GM19043 (cell line): ENCODE data around the gene SAG.

Experiments
- ATAC-seq: cut with Tn5 transposase; IDR thresholded peaks from one replicate; pipeline ENCODE4 v1.9.1; 2021; ENCODE audit warnings: low read depth; ENCODE audit not compliant: unreplicated experiment

SAG gene

DNA sequence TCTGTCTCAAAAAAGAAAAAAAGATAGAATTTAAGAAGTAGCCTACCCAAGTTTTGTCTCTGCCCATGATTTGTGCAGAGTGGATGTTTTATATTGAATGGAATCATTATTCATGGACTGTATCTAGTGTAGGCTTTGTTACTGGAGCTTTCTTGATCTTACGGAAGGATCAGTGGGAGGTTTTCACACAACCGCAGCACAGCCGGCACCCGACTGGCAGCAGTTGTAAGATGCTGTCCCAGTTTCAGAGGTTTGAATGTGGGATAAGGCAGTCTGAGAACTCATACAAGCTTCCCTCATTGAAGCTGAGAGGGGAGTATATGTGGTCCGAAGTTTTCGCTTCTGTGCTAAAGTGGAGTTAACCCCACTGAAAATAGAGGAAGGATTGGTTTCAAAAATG is 19.7 kb upstream of the SAG start:
- ATAC-seq: no peak

DNA sequence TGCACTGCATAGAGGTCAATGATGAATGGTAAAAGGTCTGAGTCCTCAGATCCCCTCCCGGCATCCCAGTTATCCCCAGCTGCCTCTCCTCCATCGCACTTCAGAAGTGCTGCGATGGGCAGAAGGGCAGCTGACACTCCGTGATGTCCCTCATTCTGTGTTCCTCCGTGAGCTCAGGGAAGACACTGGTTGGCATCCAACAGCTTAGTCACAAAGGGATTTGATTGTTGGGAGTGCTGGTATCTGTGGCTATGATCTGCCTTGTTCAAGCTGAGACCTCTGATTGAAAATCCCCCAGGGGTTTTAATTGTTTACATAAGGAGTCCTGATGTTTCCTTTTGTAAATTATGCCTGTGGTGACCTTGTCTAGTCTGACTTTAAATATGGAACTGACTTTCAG is 19.0 kb upstream of the SAG start:
- no peak for ATAC-seq

DNA sequence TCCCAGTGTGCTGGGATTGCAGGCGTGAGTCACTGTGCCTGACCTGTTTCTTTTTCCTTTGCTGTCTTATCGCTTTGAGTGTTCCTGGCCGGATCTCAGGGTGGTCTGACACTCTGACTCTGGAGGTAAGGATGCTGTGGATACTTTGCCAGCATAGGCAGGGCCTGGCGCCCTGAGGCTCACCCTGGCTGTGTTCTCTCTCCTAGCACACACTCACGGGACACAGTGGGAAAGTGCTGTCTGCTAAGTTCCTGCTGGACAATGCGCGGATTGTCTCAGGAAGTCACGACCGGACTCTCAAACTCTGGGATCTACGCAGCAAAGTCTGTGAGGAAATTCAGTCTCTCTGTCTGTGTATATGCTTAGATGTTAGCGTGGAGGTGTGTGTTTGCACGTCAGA is 18.0 kb upstream of the SAG start:
- no peak for ATAC-seq

DNA sequence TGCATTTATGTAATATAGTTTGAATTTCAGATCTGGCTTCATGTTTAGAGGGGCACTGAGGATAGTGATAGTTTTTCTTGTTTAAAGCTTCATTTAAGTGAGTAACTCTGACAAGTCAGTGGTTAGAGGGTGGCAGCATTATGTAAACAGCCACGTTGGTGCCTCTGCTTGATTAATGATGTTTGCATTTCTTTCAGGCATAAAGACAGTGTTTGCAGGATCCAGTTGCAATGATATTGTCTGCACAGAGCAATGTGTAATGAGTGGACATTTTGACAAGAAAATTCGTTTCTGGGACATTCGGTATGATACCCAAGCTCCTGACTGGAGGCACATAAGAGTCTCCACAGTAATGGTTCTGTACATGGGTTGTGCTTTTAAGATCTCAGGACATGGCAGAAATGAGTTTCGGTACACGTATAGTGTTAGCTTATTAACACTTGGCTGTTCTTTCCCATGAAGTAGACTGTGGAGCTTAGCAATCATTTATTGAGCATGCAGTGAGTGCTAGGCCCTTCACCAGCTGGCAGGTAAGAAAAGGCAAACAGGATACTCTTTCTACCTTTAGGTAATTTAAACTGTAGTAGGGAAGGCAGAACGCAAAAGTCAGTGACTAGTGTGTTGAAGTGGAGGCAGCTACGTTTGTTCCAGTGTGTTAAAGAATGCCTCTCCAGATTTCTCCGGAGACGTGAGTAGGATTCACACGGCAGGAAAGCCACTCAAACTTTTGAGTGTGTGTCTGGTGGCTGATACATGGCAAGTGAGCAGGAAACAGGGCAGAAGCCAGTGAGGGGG is 17.4 kb upstream of the SAG start:
- no peak for ATAC-seq

DNA sequence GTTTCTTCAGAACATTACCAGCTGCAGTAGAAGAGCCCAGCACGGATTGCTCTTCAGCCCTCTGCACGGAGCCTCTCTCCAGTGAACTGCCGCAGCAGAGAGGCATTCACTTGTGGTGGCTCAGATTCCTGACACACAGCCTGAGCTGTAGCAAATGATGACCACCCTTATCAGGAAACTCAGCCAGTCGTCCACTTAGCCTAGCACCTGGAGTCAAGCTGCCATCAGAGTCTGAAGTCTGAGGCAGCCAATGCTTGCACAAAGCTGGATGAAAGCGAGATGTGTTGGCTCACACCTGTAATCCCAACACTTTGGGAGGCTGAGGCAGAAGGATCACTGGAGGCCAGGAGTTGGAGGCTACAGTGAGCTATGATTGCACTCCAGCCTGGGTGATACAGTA is 11.7 kb upstream of the SAG start:
- no peak for ATAC-seq

DNA sequence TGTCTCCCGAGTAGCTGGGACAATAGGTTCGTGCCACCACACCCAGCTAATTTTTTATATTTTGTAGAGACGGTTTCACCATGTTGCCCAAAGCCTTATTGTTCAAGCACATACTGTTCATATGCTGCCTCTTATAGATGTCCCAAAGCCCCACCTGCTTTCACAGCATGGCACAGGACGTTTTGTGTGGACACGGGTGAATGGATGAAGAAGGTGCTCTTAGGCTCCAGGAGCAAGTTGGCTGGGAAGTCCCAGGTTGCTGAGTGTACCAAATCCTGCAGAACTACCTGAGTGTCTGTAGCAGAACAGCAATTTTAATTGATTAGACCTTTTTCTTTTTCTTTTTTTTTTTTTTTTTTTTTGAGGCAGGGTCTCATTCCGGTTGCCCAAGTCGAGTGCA is 10.5 kb upstream of the SAG start:
- ATAC-seq: no peak

DNA sequence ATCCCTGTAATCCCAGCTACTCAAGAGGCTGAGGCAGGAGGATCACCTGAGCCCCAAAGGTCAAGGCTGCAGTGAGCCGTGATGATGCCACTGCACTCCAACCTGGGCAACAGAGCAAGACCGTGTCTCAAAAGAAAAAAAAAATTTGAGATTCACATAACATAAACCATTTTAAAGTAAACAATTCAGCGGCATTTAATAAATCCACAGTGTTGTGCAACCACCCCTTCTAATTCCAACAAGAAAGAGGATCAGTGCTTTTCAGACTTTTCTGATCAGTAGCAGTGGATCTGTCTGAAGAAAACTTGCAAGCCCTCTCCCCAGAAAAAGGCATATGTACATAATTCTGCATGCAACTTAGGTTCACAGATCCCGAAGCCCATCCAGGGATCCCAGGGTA is 7.2 kb upstream of the SAG start:
- no peak for ATAC-seq

DNA sequence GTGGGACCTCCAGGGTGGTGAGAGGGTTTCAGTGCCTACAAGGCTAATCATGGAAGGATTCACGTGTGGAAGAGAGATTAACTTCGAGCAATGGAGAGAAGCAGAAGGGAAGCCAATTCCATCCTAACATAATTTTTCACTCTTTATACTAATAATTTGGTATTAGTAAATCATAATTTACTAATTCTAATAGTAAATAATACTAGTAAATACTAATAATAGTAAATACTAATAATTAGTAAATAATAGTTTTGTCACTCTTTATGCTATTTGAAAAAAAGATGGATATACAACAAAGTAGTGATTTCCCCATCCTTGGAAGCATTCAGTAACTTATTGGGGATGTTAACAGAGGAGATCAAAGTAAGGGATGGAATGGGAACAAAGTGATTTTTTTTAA is 6.4 kb upstream of the SAG start:
- ATAC-seq: no peak

DNA sequence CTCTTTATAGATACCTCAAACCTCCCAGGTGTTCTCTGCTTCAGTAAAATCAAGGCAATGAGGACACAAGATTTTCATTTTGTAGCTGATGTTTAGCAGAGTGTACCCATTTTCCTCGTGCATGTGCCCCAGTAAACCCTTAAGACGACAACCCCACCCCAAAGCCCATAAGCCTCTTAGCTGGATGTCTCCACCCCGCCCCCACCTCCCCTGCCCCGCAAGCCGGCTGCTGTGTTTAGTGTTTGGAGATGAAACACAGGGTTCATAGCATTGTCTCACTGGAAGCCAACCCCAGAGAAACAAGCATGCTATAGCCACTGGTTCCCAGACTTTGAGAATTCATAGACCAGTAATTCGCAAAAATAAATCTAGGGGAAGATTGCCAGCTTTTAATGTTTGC is 5.8 kb upstream of the SAG start:
- ATAC-seq: no peak

DNA sequence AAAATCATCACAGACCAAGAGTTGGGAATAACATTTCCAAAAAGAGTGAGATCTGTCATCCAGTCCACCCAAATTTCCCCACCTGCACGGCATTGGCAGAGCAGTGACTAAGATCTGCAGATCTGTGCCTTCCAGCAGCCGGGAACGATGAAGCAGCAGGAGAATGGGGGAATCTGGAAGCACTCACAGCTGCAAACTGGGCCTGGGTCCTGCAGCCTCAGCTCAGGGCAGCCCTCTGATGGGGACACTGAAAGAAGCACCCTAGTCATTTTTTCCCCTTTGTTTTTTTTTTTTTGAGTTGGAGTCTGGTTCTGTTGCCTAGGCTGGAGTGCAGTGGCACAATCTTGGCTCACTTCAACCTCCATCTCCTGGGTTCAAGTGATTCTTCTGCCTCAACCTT is 4.4 kb upstream of the SAG start:
- no peak for ATAC-seq

DNA sequence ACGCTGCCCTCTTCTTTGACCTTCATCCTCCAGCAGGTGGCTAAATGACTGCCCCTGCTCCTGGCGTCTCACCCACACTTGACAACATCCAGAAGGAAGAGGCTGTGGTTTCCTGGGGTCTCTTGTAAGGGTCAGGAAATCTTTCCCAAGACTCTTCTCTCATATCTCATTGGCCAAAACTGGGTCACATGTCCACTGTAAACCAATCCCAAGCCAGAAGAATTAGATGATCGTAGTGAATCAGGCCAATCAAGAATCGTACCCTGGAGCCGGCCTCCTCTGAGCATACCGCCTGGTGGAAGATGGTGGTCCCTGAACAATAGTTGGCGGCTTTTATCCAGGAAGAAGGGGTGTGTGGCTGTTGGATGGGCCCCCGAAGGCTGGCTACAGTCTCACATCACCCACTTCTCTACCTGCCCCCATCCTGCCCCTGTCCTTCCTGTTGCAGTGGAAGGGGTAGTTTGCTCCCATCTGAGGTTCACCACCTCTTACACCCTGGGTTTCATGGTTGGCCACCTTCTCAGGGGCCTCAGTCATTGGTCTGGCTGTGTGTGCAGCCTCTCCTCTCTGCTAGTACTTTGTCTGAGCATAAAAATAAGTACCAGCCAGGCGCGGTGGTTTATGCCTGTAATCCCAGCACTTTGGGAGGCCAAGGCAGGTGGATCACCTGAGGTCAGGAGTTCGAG is 3.8 kb downstream of the SAG start:
- ATAC-seq: no peak

DNA sequence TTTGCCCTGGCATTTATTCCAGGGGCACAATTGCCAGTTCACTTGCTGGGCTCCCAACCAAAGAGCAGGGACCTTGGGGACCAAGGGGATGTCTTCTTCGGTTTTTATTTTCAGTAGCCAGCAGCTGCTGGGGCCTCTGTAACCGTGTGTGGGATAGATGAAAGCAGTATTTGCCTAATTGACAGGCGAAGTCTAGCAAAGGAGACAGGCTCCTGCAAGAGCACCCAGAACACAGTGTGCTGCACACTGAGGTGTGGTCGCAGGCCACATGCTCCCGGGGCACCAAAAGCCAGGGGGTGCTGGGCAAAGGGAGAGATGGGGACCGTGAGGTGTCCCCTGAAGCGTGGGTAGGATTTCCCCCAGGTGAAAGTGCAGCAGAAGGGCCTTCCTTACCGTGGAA is 5.3 kb downstream of the SAG start:
- ATAC-seq: no peak

DNA sequence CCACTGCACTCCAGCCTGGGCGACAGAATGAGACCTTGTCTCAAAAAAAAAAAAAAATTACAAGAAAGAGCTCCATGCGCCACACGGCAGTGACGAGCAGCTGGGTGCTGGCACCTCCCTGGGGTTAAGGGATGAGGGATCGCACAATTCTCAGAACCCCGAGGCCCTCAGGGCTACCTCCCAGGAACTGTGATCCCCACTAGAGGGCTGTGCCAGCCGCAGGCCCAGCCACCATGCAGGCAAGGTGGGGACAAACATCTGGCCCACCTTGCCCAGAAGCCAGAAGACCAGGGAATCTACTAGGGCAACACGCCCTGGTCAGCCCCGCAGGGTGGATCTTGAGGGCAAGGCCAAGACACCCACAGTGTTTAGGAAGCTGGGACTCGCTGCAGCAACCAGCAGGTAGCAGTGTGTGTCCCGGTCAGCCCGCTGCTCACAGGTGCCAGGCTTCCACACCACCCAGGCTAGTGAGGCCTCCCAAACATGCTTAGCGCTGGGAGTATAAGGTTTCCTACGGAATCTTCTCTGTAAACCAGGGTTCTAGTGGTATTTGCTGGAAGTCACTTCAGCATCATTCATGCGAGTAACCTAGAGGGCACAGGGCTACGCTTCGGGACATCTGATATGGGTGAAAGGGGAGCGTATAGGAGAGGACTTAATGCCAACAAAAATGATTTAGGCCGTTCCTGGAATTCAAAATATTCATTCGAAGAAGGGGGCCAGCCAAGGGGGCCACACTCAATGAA is 6.7 kb downstream of the SAG start:
- no peak for ATAC-seq

DNA sequence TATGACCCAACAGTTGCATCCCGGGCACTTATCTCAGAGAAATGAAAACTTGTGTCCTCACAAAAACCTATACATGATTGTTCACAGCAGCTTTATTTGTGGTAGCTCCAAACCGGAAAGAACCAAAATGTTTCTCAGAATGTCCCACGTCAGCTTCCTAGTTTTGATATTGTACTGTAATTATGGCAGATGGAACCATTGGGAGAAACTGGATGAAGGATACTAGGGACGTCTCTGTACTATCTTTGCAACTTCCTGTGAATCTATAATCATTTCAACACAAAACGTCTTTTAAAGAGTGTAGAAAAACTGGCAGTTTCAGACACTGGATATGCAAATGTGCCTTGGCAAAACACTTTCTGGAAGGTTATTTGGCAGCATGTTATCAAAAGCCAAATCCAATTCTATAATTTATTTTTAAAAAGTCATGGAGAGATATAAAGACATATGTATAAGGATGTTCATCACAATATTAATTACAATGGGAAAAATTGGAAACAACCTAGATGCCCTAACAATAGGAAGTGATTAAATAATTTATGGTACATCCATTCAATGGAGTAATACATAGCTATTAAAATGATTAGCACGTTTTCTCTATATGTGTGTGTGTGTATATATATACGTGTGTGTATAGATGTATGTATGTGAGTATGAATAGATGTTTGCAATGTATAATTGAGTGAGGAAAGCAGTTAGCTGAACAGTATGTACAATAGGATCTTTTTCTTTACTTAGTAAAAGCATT is 9.8 kb downstream of the SAG start:
- no peak for ATAC-seq

DNA sequence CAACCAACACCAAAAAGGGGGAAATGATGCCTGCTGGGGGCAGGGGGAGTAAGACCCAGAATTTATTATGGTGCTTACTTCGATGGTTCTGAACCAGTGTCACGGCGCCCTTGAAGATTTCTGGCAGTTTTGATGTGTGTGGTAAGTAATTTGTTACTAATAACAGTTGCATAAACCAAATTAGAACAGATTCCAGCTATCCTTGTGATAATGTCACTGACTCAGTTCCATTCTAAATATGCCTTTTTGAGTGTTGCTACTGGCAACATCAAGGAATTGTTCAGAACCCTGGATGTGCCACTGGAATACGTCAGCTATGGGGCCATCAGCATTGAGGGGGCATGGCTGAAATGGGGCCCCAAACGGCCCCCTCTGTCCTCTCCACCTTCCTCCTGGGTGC is 11.6 kb downstream of the SAG start:
- ATAC-seq: no peak

DNA sequence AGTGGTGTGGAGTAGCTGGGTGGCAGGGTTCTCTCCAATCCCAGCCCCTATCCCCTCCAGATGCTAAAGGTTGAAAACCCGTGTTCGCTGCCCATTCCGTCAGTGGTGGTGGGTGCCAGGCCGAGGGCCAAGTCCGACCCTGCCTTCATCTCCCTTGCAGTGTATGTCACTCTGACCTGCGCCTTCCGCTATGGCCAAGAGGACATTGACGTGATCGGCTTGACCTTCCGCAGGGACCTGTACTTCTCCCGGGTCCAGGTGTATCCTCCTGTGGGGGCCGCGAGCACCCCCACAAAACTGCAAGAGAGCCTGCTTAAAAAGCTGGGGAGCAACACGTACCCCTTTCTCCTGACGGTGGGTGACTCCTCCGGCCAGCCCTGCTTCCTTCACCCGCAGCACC is 12.9 kb downstream of the SAG start:
- ATAC-seq: no peak

DNA sequence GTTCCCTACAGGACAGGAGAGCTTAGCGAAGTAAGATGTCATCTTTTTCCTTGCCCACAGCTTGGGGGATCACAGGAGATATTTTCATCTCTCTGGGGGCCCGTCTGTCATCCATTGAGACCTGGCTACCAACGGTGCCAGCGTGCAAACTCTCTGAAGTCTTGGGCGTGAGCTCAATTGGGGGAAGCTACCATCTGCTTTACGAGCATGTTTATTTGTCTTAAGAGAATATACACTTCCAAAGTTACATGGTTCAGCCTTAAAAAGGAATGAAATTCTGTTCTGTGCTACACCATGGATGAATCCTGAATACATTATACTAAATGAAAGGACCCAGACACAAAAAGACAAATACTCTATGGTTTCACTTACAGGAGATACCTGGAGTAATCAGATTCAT is 13.6 kb downstream of the SAG start:
- ATAC-seq: no peak

DNA sequence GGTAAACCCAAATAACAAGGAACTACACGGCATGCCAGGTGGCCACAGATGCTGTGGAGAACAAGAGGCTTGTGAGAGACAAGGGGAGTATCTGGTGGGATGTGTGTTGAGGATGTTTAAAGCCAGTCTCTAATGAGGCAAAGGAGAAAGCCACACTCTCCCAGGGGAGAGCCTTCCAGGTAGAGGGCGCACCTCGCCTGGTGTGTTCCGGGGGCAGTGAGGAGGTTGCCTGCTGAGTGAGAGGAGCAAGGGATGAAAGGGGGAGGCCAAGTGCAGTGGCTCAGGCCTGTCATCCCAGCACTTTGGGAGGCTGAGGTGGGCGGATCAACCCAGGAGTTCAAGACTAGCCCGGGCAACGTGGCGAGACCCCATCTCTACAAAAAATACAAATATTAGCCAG is 16.2 kb downstream of the SAG start:
- no peak for ATAC-seq

DNA sequence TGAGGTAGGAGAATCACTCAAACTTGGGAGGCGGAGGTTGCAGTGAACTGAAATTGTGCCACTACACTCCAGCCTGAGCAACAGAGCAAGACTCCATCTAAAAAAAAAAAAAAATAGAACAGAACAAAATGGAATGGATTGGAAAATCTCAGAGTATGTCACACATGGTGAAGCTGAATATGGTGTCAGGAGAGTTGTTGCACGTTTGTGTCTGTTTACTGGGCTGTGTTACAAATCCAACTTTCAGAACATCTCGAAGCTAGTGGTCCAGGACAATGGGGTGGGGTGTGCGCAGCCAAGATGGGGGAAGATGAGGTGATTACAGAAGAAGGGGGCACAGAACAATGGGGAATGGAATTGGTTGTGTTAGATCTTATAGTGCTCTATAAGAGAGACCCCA is 17.6 kb downstream of the SAG start:
- no peak for ATAC-seq

DNA sequence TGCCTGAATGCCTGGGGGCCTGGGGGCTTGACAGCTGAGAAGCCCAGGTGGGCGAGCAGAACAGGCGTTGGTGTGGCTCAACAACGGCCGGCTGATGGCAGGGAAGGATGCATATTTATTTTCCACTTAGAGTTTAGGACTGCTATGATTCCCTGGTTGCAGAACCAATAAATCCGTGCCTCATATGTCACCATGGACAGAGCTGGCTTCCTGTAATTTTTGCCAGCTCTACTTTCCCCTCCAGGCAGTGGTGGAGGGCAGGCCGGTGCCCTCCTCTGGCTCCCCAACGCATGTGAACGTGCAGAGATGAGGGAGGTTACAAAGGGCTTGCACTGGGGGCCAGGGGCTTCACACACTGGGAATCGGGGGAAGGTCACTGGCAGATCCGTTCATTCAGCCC is 18.2 kb downstream of the SAG start:
- no peak for ATAC-seq

DNA sequence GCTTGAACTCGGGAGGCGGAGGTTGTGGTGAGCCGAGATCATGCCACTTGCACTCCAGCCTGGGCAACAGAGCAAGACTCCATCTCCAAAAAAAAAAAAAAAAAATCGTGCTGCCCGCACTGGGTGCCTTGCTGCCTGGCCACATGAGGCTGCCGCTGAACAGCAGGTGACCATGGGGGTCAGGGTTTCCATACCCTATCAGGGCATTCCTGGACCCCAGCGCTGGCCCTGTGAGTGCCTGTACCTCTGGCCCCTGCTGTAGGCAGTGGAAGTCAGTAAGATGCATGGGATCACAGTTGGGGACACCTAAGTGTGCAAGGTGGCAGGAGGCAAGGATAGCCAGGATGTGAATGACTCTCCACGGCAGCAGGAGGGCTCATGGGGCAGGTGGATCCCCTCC is 18.9 kb downstream of the SAG start:
- ATAC-seq: no peak
